Skeletal muscle tissue (tissue), 4 donors: ENCODE results near the gene KCNJ8. TPM values are rescaled to one million over a fixed set of nuclear protein-coding genes. Genes with fewer than 3 reads are reported as not detected.
"Not testable (repeated sequence)": the region's sequence is repeated elsewhere in the genome, so short reads cannot be mapped to it uniquely, and the experiment has no call there.

Source experiments
- H3K27ac ChIP-seq: one replicate; pipeline ENCODE4 v1.7.0; 2013; ENCODE audit warnings: mild to moderate bottlenecking, low read depth, low read length, inconsistent platforms
- H3K27me3 ChIP-seq, 3 donors: one replicate each; pipeline ENCODE4 v1.7.0; 2013; ENCODE audit warnings: low read length in 3 of 3; ENCODE audit not compliant: control insufficient read depth in 3 of 3, insufficient read depth in 3 of 3
- H3K36me3 ChIP-seq, 3 donors: one replicate each; pipeline ENCODE4 v1.7.0; 2013; ENCODE audit warnings: low read length in 3 of 3; ENCODE audit not compliant: control insufficient read depth in 3 of 3, insufficient read depth in 3 of 3
- H3K4me1 ChIP-seq, 3 donors: one replicate each; pipeline ENCODE4 v1.7.0; 2013; ENCODE audit warnings: low read length in 3 of 3, mild to moderate bottlenecking in 3 of 3; ENCODE audit not compliant: control insufficient read depth in 3 of 3, insufficient read depth in 3 of 3
- H3K4me3 ChIP-seq, 3 donors: one replicate each; pipeline ENCODE4 v1.7.0; 2013; ENCODE audit warnings: low read length in 3 of 3
- H3K9ac ChIP-seq, 3 donors: one replicate each; pipeline ENCODE4 v1.7.0; 2013; ENCODE audit warnings: low read length in 3 of 3, mild to moderate bottlenecking in 3 of 3, moderate library complexity in 2 of 3, low read depth in 1 of 3
- H3K9me3 ChIP-seq, 3 donors: one replicate each; pipeline ENCODE4 v1.7.0; 2013; ENCODE audit warnings: low read length in 3 of 3; ENCODE audit not compliant: control insufficient read depth in 3 of 3
- total RNA-seq: library from RNA; depleted of rRNA; stranded (reverse); fragments of >200 nt; gene quantifications from one replicate; pipeline ENCODE4 v1.2.3, GENCODE V29; 2014
- donor health status: Osteomylitis.

Gene KCNJ8
- total RNA-seq, 1 donor from 2014 or later: 32.4 TPM

DNA sequence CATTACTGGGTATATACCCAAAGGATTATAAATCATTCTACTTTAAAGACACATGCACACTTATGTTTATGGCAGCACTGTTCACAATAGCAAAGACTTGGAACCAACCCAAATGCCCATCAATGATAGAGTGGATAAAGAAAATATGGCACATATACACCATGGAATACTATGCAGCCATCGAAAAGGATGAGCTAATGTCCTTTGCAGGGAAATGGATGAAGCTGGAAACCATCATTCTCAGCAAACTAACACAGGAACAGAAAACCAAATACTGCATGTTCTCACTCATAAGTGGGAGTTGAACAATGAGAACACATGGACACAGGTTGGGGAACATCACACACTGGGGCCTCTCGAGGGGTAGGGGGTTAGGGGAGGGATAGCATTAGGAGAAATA is 37.8 kb upstream of the KCNJ8 start:
- not testable (repeated sequence) for H3K27ac ChIP-seq, H3K9ac ChIP-seq, H3K9me3 ChIP-seq, H3K4me3 ChIP-seq, H3K4me1 ChIP-seq, H3K27me3 ChIP-seq
- H3K36me3 ChIP-seq: peaks cover 9 to 47% (median 20%) of the 10 kb centered on the region in 3 donors

GRCh38 chr12:21809100-21809499 is 34.6 kb upstream of the KCNJ8 start:
- Histone ChIP-seq H3K27ac (no peak overlapping the region), H3K36me3 (peaks cover 26 to 59% (median 35%) of the 10 kb centered on the region in 3 donors), H3K9ac (no peak overlapping the region), H3K4me3 (no peak overlapping the region), H3K9me3 (no peaks in the 10 kb centered on the region), H3K27me3 (no peaks in the 10 kb centered on the region), H3K4me1 (no peaks in the 10 kb centered on the region)

DNA sequence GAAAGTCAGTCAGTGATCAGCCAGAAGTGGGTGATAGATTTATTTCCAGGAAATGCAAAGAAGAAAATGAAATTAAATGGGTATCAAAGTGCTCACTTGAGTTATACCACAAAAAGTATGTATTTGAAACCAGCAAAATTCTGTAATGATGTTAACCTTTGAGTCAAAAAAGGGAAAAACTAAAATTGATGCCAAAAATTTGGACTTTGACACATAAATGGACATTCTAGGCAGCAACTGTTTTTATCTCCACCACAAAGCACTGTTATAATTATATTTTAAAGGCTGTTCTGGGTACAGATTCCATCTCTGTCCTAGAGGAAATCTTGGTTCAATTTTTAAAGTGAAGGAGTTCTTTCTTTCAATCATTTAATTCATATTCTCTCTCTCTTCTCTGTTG is 31.7 kb upstream of the KCNJ8 start:
- Histone ChIP-seq H3K4me1 (no peaks in the 10 kb centered on the region), H3K36me3 (peaks cover 26 to 59% (median 36%) of the 10 kb centered on the region in 3 donors), H3K27ac (no peak overlapping the region), H3K9me3 (no peaks in the 10 kb centered on the region), H3K27me3 (no peaks in the 10 kb centered on the region), H3K4me3 (no peak overlapping the region), H3K9ac (no peak overlapping the region)

GRCh38 chr12:21801522-21802288 is 27.2 kb upstream of the KCNJ8 start:
- peaks cover 19 to 26% (median 20%) of the 10 kb centered on the region in 3 donors for H3K36me3 ChIP-seq

GRCh38 chr12:21800011-21800410 is 25.5 kb upstream of the KCNJ8 start:
- Histone ChIP-seq H3K9me3 (no peaks in the 10 kb centered on the region), H3K36me3 (peaks cover 8 to 18% (median 13%) of the 10 kb centered on the region in 3 donors), H3K4me1 (no peaks in the 10 kb centered on the region), H3K27ac (no peak overlapping the region), H3K9ac (no peak overlapping the region), H3K27me3 (no peaks in the 10 kb centered on the region), H3K4me3 (no peak overlapping the region)

More at GRCh38 chr12:21801522-21802288, 27.2 kb upstream of the KCNJ8 start:
- Histone ChIP-seq H3K4me3 (no peak overlapping the region), H3K9me3 (no peaks in the 10 kb centered on the region), H3K4me1 (no peaks in the 10 kb centered on the region), H3K27ac (no peak overlapping the region), H3K9ac (no peak overlapping the region), H3K27me3 (no peaks in the 10 kb centered on the region)

DNA sequence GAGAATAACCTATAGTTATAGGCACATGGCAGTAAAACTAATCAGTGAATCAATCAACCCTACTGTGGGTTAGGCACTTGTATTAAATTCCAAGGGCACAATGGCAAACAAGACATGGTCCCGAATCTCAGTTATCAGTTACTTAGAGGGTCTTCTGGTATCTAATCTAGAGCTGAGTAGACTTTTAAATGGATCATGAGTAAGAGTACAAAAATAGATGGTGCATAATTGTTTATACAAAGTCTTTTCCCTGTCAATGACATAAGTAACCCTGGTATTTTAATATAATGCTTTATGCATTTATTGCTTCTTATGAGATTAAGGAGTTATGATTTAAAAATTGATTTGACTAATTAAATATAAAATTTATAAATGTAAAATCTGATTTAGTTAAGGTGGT is 23.0 kb upstream of the KCNJ8 start:
- Histone ChIP-seq H3K27ac (no peak overlapping the region), H3K27me3 (no peaks in the 10 kb centered on the region), H3K9me3 (no peaks in the 10 kb centered on the region), H3K4me1 (no peaks in the 10 kb centered on the region), H3K36me3 (peaks cover 3 to 8% (median 6%) of the 10 kb centered on the region in 3 donors), H3K9ac (no peak overlapping the region), H3K4me3 (no peak overlapping the region)

DNA sequence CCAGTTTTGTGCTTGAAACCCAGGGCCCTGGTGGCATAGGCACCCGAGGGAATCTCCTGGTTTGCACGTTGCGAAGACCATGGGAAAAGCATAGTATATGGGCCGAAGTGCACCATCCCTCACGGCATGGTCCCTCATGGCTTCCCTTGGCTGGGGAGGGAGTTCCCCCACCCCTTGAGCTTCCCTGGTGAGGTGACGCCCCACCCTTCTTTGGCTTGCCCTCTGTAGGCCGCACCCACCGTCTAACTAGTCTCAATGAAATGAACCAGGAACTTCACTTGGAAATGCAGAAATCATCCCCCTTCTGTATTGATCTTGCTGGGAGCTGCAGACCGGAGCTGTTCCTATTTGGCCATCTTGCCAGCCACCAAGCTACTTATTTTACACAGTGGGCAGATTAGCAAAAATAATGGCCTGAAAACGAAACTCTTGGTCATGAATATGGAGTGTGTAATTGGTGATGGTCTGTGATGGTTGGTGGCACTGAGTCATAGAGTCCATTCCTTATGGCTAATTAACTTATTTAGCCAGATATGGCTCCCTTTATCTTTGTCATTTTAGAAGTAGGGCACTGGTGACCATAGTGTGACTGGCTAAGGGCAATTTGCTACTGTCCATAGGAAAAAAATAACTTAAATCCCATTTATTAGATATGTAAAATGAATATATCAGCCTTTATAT is 21.3 kb upstream of the KCNJ8 start:
- H3K4me1 ChIP-seq: no peaks in the 10 kb centered on the region
- no peak overlapping the region for H3K9ac ChIP-seq
- H3K27ac ChIP-seq: no peak overlapping the region
- H3K4me3 ChIP-seq: no peak overlapping the region
- peaks cover 0 to under 1% (median 0%) of the 10 kb centered on the region in 3 donors for H3K36me3 ChIP-seq
- H3K27me3 ChIP-seq: no peaks in the 10 kb centered on the region
- no peaks in the 10 kb centered on the region for H3K9me3 ChIP-seq

DNA sequence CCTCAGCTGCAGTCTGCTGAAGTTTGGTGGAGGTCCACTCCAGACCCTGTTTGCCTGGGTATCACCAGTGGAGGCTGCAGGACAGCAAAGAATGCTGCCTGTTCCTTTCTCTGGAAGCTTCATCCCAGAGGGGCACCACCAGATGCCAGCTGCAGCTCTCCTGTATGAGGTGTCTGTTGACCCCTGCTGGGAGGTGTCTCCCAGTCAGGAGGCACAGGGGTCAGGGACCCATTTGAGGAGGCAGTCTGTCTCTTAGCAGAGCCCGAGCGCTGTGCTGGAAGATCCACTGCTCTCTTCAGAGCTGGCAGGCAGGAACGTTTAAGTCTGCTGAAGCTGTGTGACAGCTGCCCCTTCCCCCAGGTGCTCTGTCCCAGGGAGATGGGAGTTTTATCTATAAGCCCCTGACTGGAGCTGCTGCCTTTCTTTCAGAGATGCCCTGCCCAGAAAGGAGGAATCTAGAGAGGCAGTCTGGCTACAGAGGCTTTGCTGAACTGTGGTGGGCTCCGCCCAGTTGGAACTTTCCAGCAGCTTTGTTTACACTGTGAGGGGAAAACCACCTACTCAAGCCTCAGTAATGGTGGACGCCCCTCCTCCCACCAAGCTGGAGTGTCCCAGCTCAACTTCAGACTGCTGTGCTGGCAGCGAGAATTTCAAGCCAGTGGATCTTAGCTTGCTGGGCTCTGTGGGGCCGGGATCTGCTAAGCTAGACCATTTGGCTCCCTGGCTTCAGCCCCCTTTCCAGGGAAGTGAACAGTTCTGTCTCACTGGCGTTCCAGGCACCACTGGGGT is 20.5 kb upstream of the KCNJ8 start:
- H3K27me3 ChIP-seq, H3K36me3 ChIP-seq, H3K4me1 ChIP-seq, H3K9me3 ChIP-seq, H3K27ac ChIP-seq, H3K4me3 ChIP-seq, H3K9ac ChIP-seq: not testable (repeated sequence)

DNA sequence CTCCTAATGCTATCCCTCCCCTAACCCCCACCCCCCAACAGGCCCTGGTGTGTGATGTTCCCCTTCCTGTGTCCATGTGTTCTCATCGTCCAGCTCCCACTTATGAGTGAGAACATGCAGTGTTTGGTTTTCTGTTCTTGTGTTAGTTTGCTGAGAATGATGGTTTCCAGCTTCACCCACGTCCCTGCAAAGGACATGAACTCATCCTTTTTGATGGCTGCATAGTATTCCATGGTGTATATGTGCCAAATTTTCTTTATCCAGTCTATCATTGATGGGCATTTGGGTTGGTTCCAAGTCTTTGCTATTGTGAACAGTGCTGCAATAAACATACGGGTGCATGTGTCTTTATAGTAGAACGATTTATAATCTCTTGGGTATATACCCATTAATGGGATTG is 15.2 kb upstream of the KCNJ8 start:
- H3K36me3 ChIP-seq, H3K9me3 ChIP-seq, H3K4me3 ChIP-seq, H3K4me1 ChIP-seq, H3K27ac ChIP-seq, H3K9ac ChIP-seq, H3K27me3 ChIP-seq: not testable (repeated sequence)
